Mucosa of stomach (tissue), 1 donor: ENCODE data around the gene MRPL48.
"Not testable (repeated sequence)": the region's sequence is repeated elsewhere in the genome, so short reads cannot be mapped to it uniquely, and the experiment has no call there.

Source experiments
- H3K27me3 ChIP-seq: one replicate; pipeline ENCODE4 v1.7.0; 2013; ENCODE audit warnings: mild to moderate bottlenecking, low read length; ENCODE audit not compliant: control insufficient read depth, insufficient read depth
- H3K36me3 ChIP-seq: one replicate; pipeline ENCODE4 v1.7.0; 2013; ENCODE audit warnings: low read length; ENCODE audit not compliant: control insufficient read depth, insufficient read depth
- H3K4me1 ChIP-seq: one replicate; pipeline ENCODE4 v1.7.0; 2013; ENCODE audit warnings: mild to moderate bottlenecking, low read length; ENCODE audit not compliant: control insufficient read depth, insufficient read depth
- H3K4me3 ChIP-seq: one replicate; pipeline ENCODE4 v1.7.0; 2013; ENCODE audit warnings: low read length
- H3K9ac ChIP-seq: one replicate; pipeline ENCODE4 v1.7.0; 2013; ENCODE audit warnings: mild to moderate bottlenecking, low read length, moderate library complexity
- H3K9me3 ChIP-seq: one replicate; pipeline ENCODE4 v1.7.0; 2013; ENCODE audit warnings: mild to moderate bottlenecking, low read length, moderate library complexity; ENCODE audit not compliant: control insufficient read depth
- donor health status: Pancreatic carcinoma.

The MRPL48 gene

GRCh38 chr11:73878771-73879170 is 91.1 kb downstream of the MRPL48 start:
- Histone ChIP-seq H3K4me1 (peaks cover 5% of the 10 kb centered on the region), H3K9me3 (no peaks in the 10 kb centered on the region), H3K27me3 (no peaks in the 10 kb centered on the region), H3K9ac (no peak overlapping the region), H3K4me3 (no peak overlapping the region), H3K36me3 (no peaks in the 10 kb centered on the region)

- H3K4me3 ChIP-seq, H3K36me3 ChIP-seq, H3K9me3 ChIP-seq, H3K4me1 ChIP-seq, H3K27me3 ChIP-seq, H3K9ac ChIP-seq: not testable (repeated sequence)
These were observed 92.8 kb downstream of the MRPL48 start for GRCh38 chr11:73880449-73880848.

GRCh38 chr11:73883856-73884255 is 96.2 kb downstream of the MRPL48 start:
- Histone ChIP-seq H3K9ac (no peak overlapping the region), H3K4me1 (no peaks in the 10 kb centered on the region), H3K9me3 (no peaks in the 10 kb centered on the region), H3K36me3 (no peaks in the 10 kb centered on the region), H3K4me3 (no peak overlapping the region), H3K27me3 (no peaks in the 10 kb centered on the region)

GRCh38 chr11:73888244-73888643 is 100.6 kb downstream of the MRPL48 start:
- no peaks in the 10 kb centered on the region for H3K27me3 ChIP-seq
- H3K4me3 ChIP-seq = no peak overlapping the region
- H3K36me3 ChIP-seq = peaks cover 8% of the 10 kb centered on the region
- no peaks in the 10 kb centered on the region for H3K4me1 ChIP-seq
- no peaks in the 10 kb centered on the region for H3K9me3 ChIP-seq
- no peak overlapping the region for H3K9ac ChIP-seq

- Histone ChIP-seq H3K9me3 (no peaks in the 10 kb centered on the region), H3K4me3 (no peak overlapping the region), H3K27me3 (no peaks in the 10 kb centered on the region), H3K36me3 (peaks cover 8% of the 10 kb centered on the region), H3K4me1 (no peaks in the 10 kb centered on the region), H3K9ac (no peak overlapping the region)
These were observed 101.3 kb downstream of the MRPL48 start for GRCh38 chr11:73889019-73889418.

- Histone ChIP-seq H3K27me3 (no peaks in the 10 kb centered on the region), H3K4me3 (no peak overlapping the region), H3K9me3 (no peaks in the 10 kb centered on the region), H3K9ac (no peak overlapping the region), H3K4me1 (no peaks in the 10 kb centered on the region), H3K36me3 (peaks cover 8% of the 10 kb centered on the region)
These were observed 101.9 kb downstream of the MRPL48 start for GRCh38 chr11:73889536-73889935.

GRCh38 chr11:73893041-73893440 is 105.4 kb downstream of the MRPL48 start:
- H3K36me3 ChIP-seq = peaks cover 8% of the 10 kb centered on the region
- H3K4me3 ChIP-seq = no peak overlapping the region
- no peaks in the 10 kb centered on the region for H3K9me3 ChIP-seq
- no peaks in the 10 kb centered on the region for H3K27me3 ChIP-seq
- H3K4me1 ChIP-seq = no peaks in the 10 kb centered on the region
- H3K9ac ChIP-seq = no peak overlapping the region

- Histone ChIP-seq H3K4me3 (no peak overlapping the region), H3K9me3 (no peaks in the 10 kb centered on the region), H3K4me1 (no peaks in the 10 kb centered on the region), H3K36me3 (peaks cover 8% of the 10 kb centered on the region), H3K9ac (no peak overlapping the region), H3K27me3 (no peaks in the 10 kb centered on the region)
These were observed 107.2 kb downstream of the MRPL48 start for GRCh38 chr11:73894725-73895335.

GRCh38 chr11:73902303-73902702 is 114.6 kb downstream of the MRPL48 start:
- no peak overlapping the region for H3K9ac ChIP-seq
- H3K4me1 ChIP-seq = no peaks in the 10 kb centered on the region
- no peaks in the 10 kb centered on the region for H3K36me3 ChIP-seq
- no peaks in the 10 kb centered on the region for H3K27me3 ChIP-seq
- H3K9me3 ChIP-seq = no peaks in the 10 kb centered on the region
- no peak overlapping the region for H3K4me3 ChIP-seq

GRCh38 chr11:73907191-73907590 is 119.5 kb downstream of the MRPL48 start:
- H3K4me1 ChIP-seq = no peaks in the 10 kb centered on the region
- H3K4me3 ChIP-seq = no peak overlapping the region
- no peaks in the 10 kb centered on the region for H3K27me3 ChIP-seq
- no peaks in the 10 kb centered on the region for H3K9me3 ChIP-seq
- H3K36me3 ChIP-seq = no peaks in the 10 kb centered on the region
- no peak overlapping the region for H3K9ac ChIP-seq

- Histone ChIP-seq H3K9me3 (no peaks in the 10 kb centered on the region), H3K4me1 (peaks cover 3% of the 10 kb centered on the region), H3K36me3 (no peaks in the 10 kb centered on the region), H3K9ac (no peak overlapping the region), H3K27me3 (no peaks in the 10 kb centered on the region), H3K4me3 (no peak overlapping the region)
These were observed 124.4 kb downstream of the MRPL48 start for GRCh38 chr11:73912026-73912425.

- H3K27me3 ChIP-seq = no peaks in the 10 kb centered on the region
- H3K9ac ChIP-seq = no peak overlapping the region
- no peak overlapping the region for H3K4me3 ChIP-seq
- H3K36me3 ChIP-seq = no peaks in the 10 kb centered on the region
- peaks cover 3% of the 10 kb centered on the region for H3K4me1 ChIP-seq
- no peaks in the 10 kb centered on the region for H3K9me3 ChIP-seq
These were observed 125.8 kb downstream of the MRPL48 start for GRCh38 chr11:73913472-73913871.

GRCh38 chr11:73914284-73914683 is 126.6 kb downstream of the MRPL48 start:
- no peaks in the 10 kb centered on the region for H3K9me3 ChIP-seq
- H3K4me1 ChIP-seq = peaks cover 3% of the 10 kb centered on the region
- no peak overlapping the region for H3K9ac ChIP-seq
- H3K27me3 ChIP-seq = no peaks in the 10 kb centered on the region
- H3K36me3 ChIP-seq = no peaks in the 10 kb centered on the region
- no peak overlapping the region for H3K4me3 ChIP-seq
